HepG2 (cell line): ENCODE data around the gene POLR1C. TPM values are rescaled to one million over a fixed set of nuclear protein-coding genes. Genes with fewer than 3 reads are reported as not detected.

Source experiments
- ARNT ChIP-seq: fragments of 450-650 bp; IDR thresholded peaks from 2 replicates; pipeline ENCODE4 v1.6.1; 2017
- ATRX ChIP-seq: sonication (generic); formaldehyde crosslinking; IDR thresholded peaks from 2 replicates; pipeline ENCODE4 v1.4.0; 2020; ENCODE audit warnings: missing genetic modification reagents, borderline replicate concordance
- BCLAF1 ChIP-seq: fragments of 450-650 bp; IDR thresholded peaks from 2 replicates; pipeline ENCODE4 v1.6.1; 2017; ENCODE audit warnings: mild to moderate bottlenecking
- BRD4 ChIP-seq: sonication (generic); formaldehyde crosslinking; IDR thresholded peaks from 2 replicates; pipeline ENCODE4 v1.4.0; 2020; ENCODE audit warnings: missing genetic modification reagents
- EZH2 ChIP-seq: conservative IDR thresholded peaks from 2 replicates; pipeline ENCODE4 v1.6.1; 2012; ENCODE audit warnings: mild to moderate bottlenecking, low read depth, low read length, moderate library complexity
- HOXA3 ChIP-seq: sonication (generic); formaldehyde crosslinking; IDR thresholded peaks from 2 replicates; pipeline ENCODE4 v1.5.0; 2020; ENCODE audit warnings: missing genetic modification reagents
- KLF12 ChIP-seq: sonication (generic); formaldehyde crosslinking; IDR thresholded peaks from 2 replicates; pipeline ENCODE4 v1.4.0; 2020; ENCODE audit warnings: missing genetic modification reagents, borderline replicate concordance
- NFYB ChIP-seq: sonication (generic); formaldehyde crosslinking; IDR thresholded peaks from 2 replicates; pipeline ENCODE4 v1.4.0; 2020; ENCODE audit warnings: missing genetic modification reagents
- PRPF4 ChIP-seq: fragments of 200-400 bp; formaldehyde crosslinking; IDR thresholded peaks from 2 replicates; pipeline ENCODE4 v1.6.1; 2016; ENCODE audit warnings: low read length, low read depth; ENCODE audit not compliant: poor library complexity, severe bottlenecking
- TRIM24 ChIP-seq: sonication (generic); formaldehyde crosslinking; IDR thresholded peaks from 2 replicates; pipeline ENCODE4 v1.8.0; 2022; ENCODE audit warnings: mild to moderate bottlenecking, missing genetic modification reagents
- ZNF101 ChIP-seq: sonication (generic); formaldehyde crosslinking; IDR thresholded peaks from 2 replicates; pipeline ENCODE4 v1.4.0; 2020; ENCODE audit warnings: mild to moderate bottlenecking, low read depth, missing genetic modification reagents, borderline replicate concordance
- ZNF230 ChIP-seq: sonication (generic); formaldehyde crosslinking; IDR thresholded peaks from 2 replicates; pipeline ENCODE4 v1.4.0; 2020; ENCODE audit warnings: mild to moderate bottlenecking, missing genetic modification reagents
- ZNF501 ChIP-seq: sonication (generic); formaldehyde crosslinking; IDR thresholded peaks from 2 replicates; pipeline ENCODE4 v1.5.1; 2020; ENCODE audit warnings: mild to moderate bottlenecking, moderate library complexity, missing genetic modification reagents
- ZNF510 ChIP-seq: sonication (generic); formaldehyde crosslinking; IDR thresholded peaks from 2 replicates; pipeline ENCODE4 v1.4.0; 2020; ENCODE audit warnings: low read depth, mild to moderate bottlenecking, missing genetic modification reagents
- ZNF672 ChIP-seq: sonication (generic); formaldehyde crosslinking; IDR thresholded peaks from 2 replicates; pipeline ENCODE4 v1.8.1; 2022; ENCODE audit warnings: missing genetic modification reagents
- ZNF720 ChIP-seq: sonication (generic); formaldehyde crosslinking; IDR thresholded peaks from 2 replicates; pipeline ENCODE4 v1.4.0; 2020; ENCODE audit warnings: missing genetic modification reagents
- ZNF761 ChIP-seq: sonication (generic); formaldehyde crosslinking; conservative IDR thresholded peaks from 2 replicates; pipeline ENCODE4 v1.4.0; 2020; ENCODE audit warnings: mild to moderate bottlenecking, missing genetic modification reagents
- ZNF773 ChIP-seq: sonication (generic); formaldehyde crosslinking; IDR thresholded peaks from 2 replicates; pipeline ENCODE4 v1.4.0; 2020; ENCODE audit warnings: missing genetic modification reagents, borderline replicate concordance
- ZNF792 ChIP-seq: IDR thresholded peaks from 2 replicates; pipeline ENCODE4 v1.6.1; 2016
- ZSCAN12 ChIP-seq: sonication (generic); formaldehyde crosslinking; IDR thresholded peaks from 2 replicates; pipeline ENCODE4 v1.9.0; 2021; ENCODE audit warnings: mild to moderate bottlenecking, missing genetic modification reagents
- polyA plus RNA-seq, 8 experiments: library from polyadenylated mRNA; depleted of rRNA in 3 of 8; stranded (reverse) in 7 of 8; unstranded in 1 of 8; fragments of >200 nt; fragmentation: Illumina TruSeq in 4 of 8; extraction: Trizol in 4 of 8; gene quantifications; 2 replicates each; pipeline versions ENCODE4 v1.2.1 to v1.2.3, GENCODE V29; 2011 to 2016; ENCODE audit warnings: low read depth in 4 of 8, missing spikeins in 1 of 8, mixed read lengths in 1 of 8; ENCODE audit not compliant: insufficient read depth in 1 of 8
- total RNA-seq, 5 experiments: library from RNA; depleted of rRNA; stranded (reverse); fragments of >200 nt; fragmentation: Illumina TruSeq; extraction: Trizol; gene quantifications; 2 replicates each; pipeline ENCODE4 v1.2.3, GENCODE V29; 2016; ENCODE audit warnings: low read depth in 1 of 5
- TF ChIP-seq, protein P1 (sequence below), 2 experiments: sonication (generic) in 1 of 2; formaldehyde crosslinking in 1 of 2; IDR thresholded peaks; 2 replicates each; pipeline versions ENCODE4 v1.5.1 to v1.6.1; 2011 to 2020; ENCODE audit warnings: borderline replicate concordance in 1 of 2, low read depth in 1 of 2, low read length in 1 of 2, mild to moderate bottlenecking in 1 of 2, missing genetic modification reagents in 1 of 2, moderate library complexity in 1 of 2
- TF ChIP-seq, protein P2 (sequence below): IDR thresholded peaks from 2 replicates; pipeline ENCODE4 v1.6.1; 2012; ENCODE audit warnings: inconsistent platforms
- TF ChIP-seq, protein P3 (sequence below): IDR thresholded peaks from 2 replicates; pipeline ENCODE4 v1.6.1; 2012; ENCODE audit warnings: low read depth, low read length, improper control_type of control experiment
- TF ChIP-seq, protein P4 (sequence below): sonication (generic); formaldehyde crosslinking; IDR thresholded peaks from 2 replicates; pipeline ENCODE4 v1.4.0; 2020; ENCODE audit warnings: missing genetic modification reagents

POLR1C gene
- total and polyA plus RNA-seq, 2 of the 13 experiments (the other 11 are each of a cell fraction or from before 2014, with no cell fraction given), result 62.6 to 72.2 TPM

GRCh38 chr6:43509984-43510826 lies 6.7 kb upstream of the POLR1C start, which contains the start of gene LRRC73 (continued):
- TF ChIP-seq KLF12 (CRISPR knock-in tag), result no peak
- TF ChIP-seq, protein P1, sequence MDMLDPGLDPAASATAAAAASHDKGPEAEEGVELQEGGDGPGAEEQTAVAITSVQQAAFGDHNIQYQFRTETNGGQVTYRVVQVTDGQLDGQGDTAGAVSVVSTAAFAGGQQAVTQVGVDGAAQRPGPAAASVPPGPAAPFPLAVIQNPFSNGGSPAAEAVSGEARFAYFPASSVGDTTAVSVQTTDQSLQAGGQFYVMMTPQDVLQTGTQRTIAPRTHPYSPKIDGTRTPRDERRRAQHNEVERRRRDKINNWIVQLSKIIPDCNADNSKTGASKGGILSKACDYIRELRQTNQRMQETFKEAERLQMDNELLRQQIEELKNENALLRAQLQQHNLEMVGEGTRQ (IDR thresholded peaks at IDR 0.05; ENCODE audit: low read depth, low read length), result no peak
- TF ChIP-seq, protein P1 (CRISPR knock-in tag; IDR thresholded peaks at IDR 0.05; ENCODE audit: borderline replicate concordance), result no peak
- TF ChIP-seq ZNF720 (CRISPR knock-in tag), result no peak
- TF ChIP-seq ZNF773 (CRISPR knock-in tag), result no peak
- no peak for TF ChIP-seq ZNF672
- TF ChIP-seq, protein P2, sequence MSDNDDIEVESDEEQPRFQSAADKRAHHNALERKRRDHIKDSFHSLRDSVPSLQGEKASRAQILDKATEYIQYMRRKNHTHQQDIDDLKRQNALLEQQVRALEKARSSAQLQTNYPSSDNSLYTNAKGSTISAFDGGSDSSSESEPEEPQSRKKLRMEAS, result peak; percentile 53
- TF ChIP-seq ZNF792, result no peak
- TF ChIP-seq BRD4 (CRISPR knock-in tag), result no peak
- no peak for TF ChIP-seq EZH2
- TF ChIP-seq ZNF501 (CRISPR knock-in tag), result peak; percentile 16; the same call in 1 of the 2 replicates
- TF ChIP-seq ZNF510, result no peak
- no peak for TF ChIP-seq ZSCAN12 (CRISPR knock-in tag)
- no peak for TF ChIP-seq BCLAF1
- TF ChIP-seq ARNT, result no peak
- TF ChIP-seq, protein P3, sequence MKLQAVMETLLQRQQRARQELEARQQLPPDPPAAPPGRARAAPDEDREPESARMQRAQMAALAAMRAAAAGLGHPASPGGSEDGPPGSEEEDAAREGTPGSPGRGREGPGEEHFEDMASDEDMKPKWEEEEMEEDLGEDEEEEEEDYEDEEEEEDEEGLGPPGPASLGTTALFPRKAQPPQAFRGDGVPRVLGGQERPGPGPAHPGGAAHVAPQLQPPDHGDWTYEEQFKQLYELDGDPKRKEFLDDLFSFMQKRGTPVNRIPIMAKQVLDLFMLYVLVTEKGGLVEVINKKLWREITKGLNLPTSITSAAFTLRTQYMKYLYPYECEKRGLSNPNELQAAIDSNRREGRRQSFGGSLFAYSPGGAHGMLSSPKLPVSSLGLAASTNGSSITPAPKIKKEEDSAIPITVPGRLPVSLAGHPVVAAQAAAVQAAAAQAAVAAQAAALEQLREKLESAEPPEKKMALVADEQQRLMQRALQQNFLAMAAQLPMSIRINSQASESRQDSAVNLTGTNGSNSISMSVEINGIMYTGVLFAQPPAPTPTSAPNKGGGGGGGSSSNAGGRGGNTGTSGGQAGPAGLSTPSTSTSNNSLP, result no peak
- TF ChIP-seq ZNF761 (CRISPR knock-in tag), result no peak
- TF ChIP-seq, protein P4, sequence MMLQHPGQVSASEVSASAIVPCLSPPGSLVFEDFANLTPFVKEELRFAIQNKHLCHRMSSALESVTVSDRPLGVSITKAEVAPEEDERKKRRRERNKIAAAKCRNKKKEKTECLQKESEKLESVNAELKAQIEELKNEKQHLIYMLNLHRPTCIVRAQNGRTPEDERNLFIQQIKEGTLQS (CRISPR knock-in tag), result no peak; the same call in 1 of the 2 replicates
- no peak for TF ChIP-seq TRIM24 (CRISPR knock-in tag)
- TF ChIP-seq ATRX (CRISPR knock-in tag), result no peak
- no peak for TF ChIP-seq NFYB (CRISPR knock-in tag)
- TF ChIP-seq ZNF230, result peak; percentile 93
- peak; percentile 60 for TF ChIP-seq HOXA3
- no peak for TF ChIP-seq PRPF4
- no peak for TF ChIP-seq ZNF101 (CRISPR knock-in tag)
